Stomach (tissue), 4 donors: ENCODE measurements around the gene ARFIP1.

Source experiments
- EP300 ChIP-seq: sonication (generic); formaldehyde crosslinking; IDR thresholded peaks from one replicate; pipeline ENCODE4 v1.6.1; 2017; ENCODE audit warnings: antibody characterized with exemption
- POLR2A ChIP-seq, 4 donors: fragments of 450-650 bp; IDR thresholded peaks; one replicate each; pipeline ENCODE4 v1.6.1; 2016; ENCODE audit warnings: antibody characterized with exemption in 4 of 4, control low read depth in 2 of 4, mild to moderate bottlenecking in 1 of 4, moderate library complexity in 1 of 4
- POLR2AphosphoS5 ChIP-seq, 3 donors: sonication (generic); formaldehyde crosslinking; IDR thresholded peaks; one replicate each; pipeline ENCODE4 v1.6.1; 2016; ENCODE audit warnings: antibody characterized with exemption in 3 of 3
- TF ChIP-seq, protein P1 (sequence below), 7 experiments: fragments of 450-650 bp in 4 of 7; fragments of 200-600 bp in 3 of 7; sonication (generic) in 3 of 7; IDR thresholded peaks; one replicate each; pipeline ENCODE4 v1.5.1; 2016 to 2019; ENCODE audit warnings: antibody characterized with exemption in 7 of 7, control low read depth in 2 of 7, mild to moderate bottlenecking in 1 of 7

DNA sequence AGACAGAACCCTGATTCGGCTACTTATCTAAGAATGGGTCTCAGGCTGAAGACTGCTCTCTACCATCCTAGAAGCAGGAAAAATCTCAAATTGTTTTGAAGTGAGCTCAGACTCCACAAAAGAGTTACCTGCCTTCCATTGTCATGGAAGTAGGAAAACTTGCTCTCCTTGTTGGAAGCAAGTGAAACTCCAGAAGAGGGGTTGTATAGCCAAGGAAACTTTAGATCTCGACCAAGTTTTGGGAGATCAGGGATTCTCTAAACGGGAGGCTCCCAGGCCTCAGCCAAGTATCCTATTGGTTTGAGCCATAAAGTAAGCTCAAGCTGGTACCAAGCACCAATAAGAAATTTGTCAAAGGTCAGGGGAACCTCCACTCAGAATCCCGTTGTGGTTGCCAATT, 147.2 kb downstream of the ARFIP1 start:
- TF ChIP-seq, protein P1, sequence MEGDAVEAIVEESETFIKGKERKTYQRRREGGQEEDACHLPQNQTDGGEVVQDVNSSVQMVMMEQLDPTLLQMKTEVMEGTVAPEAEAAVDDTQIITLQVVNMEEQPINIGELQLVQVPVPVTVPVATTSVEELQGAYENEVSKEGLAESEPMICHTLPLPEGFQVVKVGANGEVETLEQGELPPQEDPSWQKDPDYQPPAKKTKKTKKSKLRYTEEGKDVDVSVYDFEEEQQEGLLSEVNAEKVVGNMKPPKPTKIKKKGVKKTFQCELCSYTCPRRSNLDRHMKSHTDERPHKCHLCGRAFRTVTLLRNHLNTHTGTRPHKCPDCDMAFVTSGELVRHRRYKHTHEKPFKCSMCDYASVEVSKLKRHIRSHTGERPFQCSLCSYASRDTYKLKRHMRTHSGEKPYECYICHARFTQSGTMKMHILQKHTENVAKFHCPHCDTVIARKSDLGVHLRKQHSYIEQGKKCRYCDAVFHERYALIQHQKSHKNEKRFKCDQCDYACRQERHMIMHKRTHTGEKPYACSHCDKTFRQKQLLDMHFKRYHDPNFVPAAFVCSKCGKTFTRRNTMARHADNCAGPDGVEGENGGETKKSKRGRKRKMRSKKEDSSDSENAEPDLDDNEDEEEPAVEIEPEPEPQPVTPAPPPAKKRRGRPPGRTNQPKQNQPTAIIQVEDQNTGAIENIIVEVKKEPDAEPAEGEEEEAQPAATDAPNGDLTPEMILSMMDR (IDR thresholded peaks at IDR 0.05): no peak
- TF ChIP-seq POLR2A (IDR thresholded peaks at IDR 0.05): no peak
- no peak for TF ChIP-seq EP300
- no peak for TF ChIP-seq POLR2AphosphoS5 (IDR thresholded peaks at IDR 0.05)
